H9 (cell line): ENCODE data around the gene NKX2-3. TPM values are rescaled to one million over a fixed set of nuclear protein-coding genes. Genes with fewer than 3 reads are reported as not detected.

Experiments used
- DNase-seq: peaks from one replicate; pipeline ENCODE4 v3.0.0-alpha.2; 2017
- H2AFZ ChIP-seq: one replicate; pipeline ENCODE4 v1.6.1; 2013; ENCODE audit warnings: mild to moderate bottlenecking, low read length, control low read depth, moderate library complexity
- H2AK5ac ChIP-seq: 2 replicates; pipeline ENCODE4 v1.6.1; 2013; ENCODE audit warnings: low read length, control low read depth, mixed read lengths; ENCODE audit not compliant: insufficient read length
- H2BK120ac ChIP-seq: one replicate; pipeline ENCODE4 v1.6.1; 2013; ENCODE audit warnings: low read depth, mild to moderate bottlenecking, low read length, control low read depth, inconsistent platforms; ENCODE audit not compliant: poor library complexity, severe bottlenecking
- H2BK12ac ChIP-seq: 2 replicates; pipeline ENCODE4 v1.6.1; 2013; ENCODE audit warnings: low read length, control low read depth, mixed read lengths, low read depth; ENCODE audit not compliant: insufficient read length
- H2BK15ac ChIP-seq: 2 replicates; pipeline ENCODE4 v1.6.1; 2013; ENCODE audit warnings: low read depth, low read length, control low read depth
- H2BK20ac ChIP-seq: one replicate; pipeline ENCODE4 v1.6.1; 2013; ENCODE audit warnings: low read depth, mild to moderate bottlenecking, low read length, control low read depth, inconsistent platforms; ENCODE audit not compliant: poor library complexity, severe bottlenecking
- H2BK5ac ChIP-seq: 2 replicates; pipeline ENCODE4 v1.6.1; 2013; ENCODE audit warnings: low read length, control low read depth, mixed read lengths; ENCODE audit not compliant: insufficient read length
- H3K14ac ChIP-seq: 2 replicates; pipeline ENCODE4 v1.6.1; 2013; ENCODE audit warnings: low read length, control low read depth; ENCODE audit not compliant: insufficient read depth
- H3K18ac ChIP-seq: 2 replicates; pipeline ENCODE4 v1.6.1; 2013; ENCODE audit warnings: low read depth, mild to moderate bottlenecking, mixed read lengths, low read length, control low read depth; ENCODE audit not compliant: insufficient read length
- H3K23ac ChIP-seq: 2 replicates; pipeline ENCODE4 v1.6.1; 2013; ENCODE audit warnings: low read length, control low read depth, mixed read lengths, low read depth; ENCODE audit not compliant: insufficient read length
- H3K23me2 ChIP-seq: 2 replicates; pipeline ENCODE4 v1.6.1; 2013; ENCODE audit warnings: low read depth, mild to moderate bottlenecking, mixed read lengths, low read length, control low read depth; ENCODE audit not compliant: insufficient read length, poor library complexity, severe bottlenecking
- H3K27ac ChIP-seq: 2 replicates; pipeline ENCODE4 v1.5.1; 2013; ENCODE audit warnings: low read length, control low read depth, mixed read lengths, low read depth; ENCODE audit not compliant: insufficient read length
- H3K27me3 ChIP-seq: 2 replicates; pipeline ENCODE4 v1.6.1; 2013; ENCODE audit warnings: low read length, control low read depth, inconsistent platforms; ENCODE audit not compliant: insufficient read depth
- H3K4ac ChIP-seq: 2 replicates; pipeline ENCODE4 v1.6.1; 2013; ENCODE audit warnings: low read depth, mild to moderate bottlenecking, control low read depth, inconsistent platforms, low read length, moderate library complexity
- H3K4me1 ChIP-seq: 2 replicates; pipeline ENCODE4 v1.6.1; 2013; ENCODE audit warnings: low read length, control low read depth, inconsistent platforms; ENCODE audit not compliant: insufficient read depth
- H3K4me2 ChIP-seq: 2 replicates; pipeline ENCODE4 v1.6.1; 2013; ENCODE audit warnings: low read length, control low read depth, mixed read lengths; ENCODE audit not compliant: insufficient read length, insufficient read depth
- H3K56ac ChIP-seq: 2 replicates; pipeline ENCODE4 v1.6.1; 2013; ENCODE audit warnings: low read depth, mild to moderate bottlenecking, mixed read lengths, low read length, control low read depth; ENCODE audit not compliant: insufficient read length
- H3K79me1 ChIP-seq: 2 replicates; pipeline ENCODE4 v1.6.1; 2013; ENCODE audit warnings: low read depth, mild to moderate bottlenecking, moderate library complexity, low read length, control low read depth, inconsistent platforms; ENCODE audit not compliant: insufficient read depth, poor library complexity, severe bottlenecking
- H3K79me2 ChIP-seq: 2 replicates; pipeline ENCODE4 v1.6.1; 2013; ENCODE audit warnings: low read length, control low read depth, inconsistent platforms; ENCODE audit not compliant: insufficient read depth
- H3K9ac ChIP-seq: 2 replicates; pipeline ENCODE4 v1.6.1; 2013; ENCODE audit warnings: low read length, control low read depth, mixed read lengths; ENCODE audit not compliant: insufficient read length; ENCODE audit errors: extremely low read depth
- H3K9me3 ChIP-seq: one replicate; pipeline ENCODE4 v1.6.1; 2013; ENCODE audit warnings: low read depth, low read length, inconsistent platforms; ENCODE audit not compliant: control insufficient read depth
- H3T11ph ChIP-seq: one replicate; pipeline ENCODE4 v1.6.1; 2013; ENCODE audit warnings: mild to moderate bottlenecking, low read length, control low read depth, inconsistent platforms
- H4K20me1 ChIP-seq: one replicate; pipeline ENCODE4 v1.6.1; 2013; ENCODE audit not compliant: control insufficient read depth, insufficient read length, insufficient read depth
- H4K5ac ChIP-seq: 2 replicates; pipeline ENCODE4 v1.6.1; 2013; ENCODE audit warnings: low read depth, mild to moderate bottlenecking, mixed read lengths, low read length, control low read depth; ENCODE audit not compliant: insufficient read length
- H4K8ac ChIP-seq: replicated peaks from 2 replicates; pipeline ENCODE4 v1.6.1; 2013; ENCODE audit warnings: low read length, control low read depth, mixed read lengths, low read depth; ENCODE audit not compliant: insufficient read length
- H4K91ac ChIP-seq: 2 replicates; pipeline ENCODE4 v1.6.1; 2013; ENCODE audit warnings: low read depth, mild to moderate bottlenecking, moderate library complexity, mixed read lengths, low read length, control low read depth; ENCODE audit not compliant: insufficient read length
- H3K27ac Mint-ChIP-seq, 3 experiments: 2 replicates in 2 of 3; 3 replicates in 1 of 3; pipeline ENCODE4 v1.8.0; 2020 to 2021; ENCODE audit warnings: mixed read lengths in 3 of 3, mild to moderate bottlenecking in 1 of 3, moderate library complexity in 1 of 3
- H3K27me3 Mint-ChIP-seq: 2 replicates; pipeline ENCODE4 v1.8.0; 2021; ENCODE audit warnings: low read depth, mild to moderate bottlenecking, moderate library complexity, mixed read lengths
- H3K36me3 Mint-ChIP-seq, 3 experiments: 2 replicates in 2 of 3; 3 replicates in 1 of 3; pipeline ENCODE4 v1.8.0; 2020 to 2021; ENCODE audit warnings: low read depth in 3 of 3, mixed read lengths in 3 of 3; ENCODE audit not compliant: insufficient read depth in 1 of 3
- H3K4me1 Mint-ChIP-seq, 2 experiments: 2 replicates each; pipeline ENCODE4 v1.8.0; 2020; ENCODE audit warnings: mixed read lengths in 2 of 2
- H3K4me3 Mint-ChIP-seq, 2 experiments: 2 replicates in 1 of 2; 3 replicates in 1 of 2; pipeline ENCODE4 v1.8.0; 2020 to 2021; ENCODE audit warnings: mild to moderate bottlenecking in 2 of 2, mixed read lengths in 2 of 2, moderate library complexity in 1 of 2
- H3K9me3 Mint-ChIP-seq, 2 experiments: 2 replicates in 1 of 2; 3 replicates in 1 of 2; pipeline ENCODE4 v1.8.0; 2020; ENCODE audit warnings: mild to moderate bottlenecking in 2 of 2, mixed read lengths in 2 of 2, moderate library complexity in 1 of 2
- WGBS: extraction: QIAGEN DNeasy Blood & Tissue Kit; methylation state at CpG from one replicate; pipeline ENCODE4 v1.1.7; 2013; ENCODE audit warnings: missing lambda C conversion rate, low lambda C conversion rate, mixed read lengths; ENCODE audit not compliant: insufficient read length; ENCODE audit errors: extremely low coverage; 5-methylcytosine and 5-hydroxymethylcytosine counted together
- total RNA-seq: library from RNA; stranded (reverse); gene quantifications from 2 replicates; pipeline ENCODE4 v1.2.1, GENCODE V29; 2021
- TF ChIP-seq, protein P1 (sequence below): fragments of 200-600 bp; sonication (generic); conservative IDR thresholded peaks from 3 replicates; pipeline ENCODE4 v1.8.0; 2021; ENCODE audit warnings: antibody characterized with exemption, mild to moderate bottlenecking

Gene NKX2-3
- total RNA-seq, 1 experiment from 2014 or later: not detected

DNA sequence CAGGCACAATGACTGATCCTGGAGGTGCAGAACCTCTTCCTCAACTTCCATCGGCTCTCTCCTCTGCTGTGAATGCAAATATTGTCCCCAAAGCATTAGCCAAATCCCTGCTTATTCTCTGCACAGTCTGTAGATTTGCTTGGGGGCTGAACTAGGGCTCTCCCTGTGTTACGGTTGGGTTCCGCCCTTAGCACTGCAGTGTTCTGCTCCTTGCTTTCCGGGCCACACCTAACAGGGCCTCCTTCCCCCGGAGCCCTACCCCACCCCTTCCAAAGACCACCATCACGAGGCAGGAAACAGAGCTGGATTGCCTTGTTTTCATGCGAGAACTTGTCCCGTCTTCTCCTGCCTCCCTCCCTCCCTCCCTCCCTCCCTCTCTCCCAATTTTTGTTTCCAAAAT, 50.9 kb downstream of the NKX2-3 start:
- H3K9me3 Mint-ChIP-seq: no peaks in the 10 kb centered on the region
- Histone ChIP-seq H3K27me3 (no peaks in the 10 kb centered on the region), H4K91ac (no peak overlapping the region), H3K4me2 (no peak overlapping the region), H3K79me1 (no peaks in the 10 kb centered on the region), H2AK5ac (no peak overlapping the region), H3K4ac (no peak overlapping the region), H2BK15ac (no peak overlapping the region), H2BK20ac (no peak overlapping the region), H3K56ac (no peak overlapping the region), H3K23ac (no peak overlapping the region), H3K9me3 (no peaks in the 10 kb centered on the region), H3K4me1 (no peaks in the 10 kb centered on the region), H3K27ac (no peak overlapping the region), H4K8ac (no peak overlapping the region), H3K79me2 (no peaks in the 10 kb centered on the region), H2BK120ac (no peak overlapping the region), H4K20me1 (no peaks in the 10 kb centered on the region), H3K14ac (0 out of 2 replicates have a peak overlapping the region, but pooled peaks have one; percentile 37), H2BK5ac (no peak overlapping the region), H3T11ph (no peak overlapping the region), H3K9ac (no peak overlapping the region), H3K23me2 (no peaks in the 10 kb centered on the region), H2AFZ (peak overlapping the region; percentile 10), H2BK12ac (no peak overlapping the region), H4K5ac (no peak overlapping the region), H3K18ac (peak overlapping the region; percentile 22)
- no peaks in the 10 kb centered on the region for H3K36me3 Mint-ChIP-seq
- no peak overlapping the region for H3K4me3 Mint-ChIP-seq
- peaks cover 11 to 12% of the 10 kb centered on the region in 2 experiments for H3K4me1 Mint-ChIP-seq
- no CpG with 5 or more reads among the region's 8 CpGs for WGBS
- TF ChIP-seq, protein P1, sequence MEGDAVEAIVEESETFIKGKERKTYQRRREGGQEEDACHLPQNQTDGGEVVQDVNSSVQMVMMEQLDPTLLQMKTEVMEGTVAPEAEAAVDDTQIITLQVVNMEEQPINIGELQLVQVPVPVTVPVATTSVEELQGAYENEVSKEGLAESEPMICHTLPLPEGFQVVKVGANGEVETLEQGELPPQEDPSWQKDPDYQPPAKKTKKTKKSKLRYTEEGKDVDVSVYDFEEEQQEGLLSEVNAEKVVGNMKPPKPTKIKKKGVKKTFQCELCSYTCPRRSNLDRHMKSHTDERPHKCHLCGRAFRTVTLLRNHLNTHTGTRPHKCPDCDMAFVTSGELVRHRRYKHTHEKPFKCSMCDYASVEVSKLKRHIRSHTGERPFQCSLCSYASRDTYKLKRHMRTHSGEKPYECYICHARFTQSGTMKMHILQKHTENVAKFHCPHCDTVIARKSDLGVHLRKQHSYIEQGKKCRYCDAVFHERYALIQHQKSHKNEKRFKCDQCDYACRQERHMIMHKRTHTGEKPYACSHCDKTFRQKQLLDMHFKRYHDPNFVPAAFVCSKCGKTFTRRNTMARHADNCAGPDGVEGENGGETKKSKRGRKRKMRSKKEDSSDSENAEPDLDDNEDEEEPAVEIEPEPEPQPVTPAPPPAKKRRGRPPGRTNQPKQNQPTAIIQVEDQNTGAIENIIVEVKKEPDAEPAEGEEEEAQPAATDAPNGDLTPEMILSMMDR: no peak
- no peak for DNase-seq
- peaks cover 8% of the 10 kb centered on the region; the same call in 1 of the 2 replicates for H3K27me3 Mint-ChIP-seq
- H3K27ac Mint-ChIP-seq: no peak overlapping the region

Other genes starting within 250 kb of the NKX2-3 start
- gene CNNM1, start 203.6 kb upstream of the NKX2-3 start, total RNA-seq: 0.33 and 0.35 TPM in 2 replicates
- gene GOT1, start 102.3 kb upstream of the NKX2-3 start, total RNA-seq: 43.3 and 47.4 TPM in 2 replicates
- 19.6 and 22.2 TPM in 2 replicates for gene SLC25A28, start 87.5 kb downstream of the NKX2-3 start, total RNA-seq
- gene ENTPD7, start 126.6 kb downstream of the NKX2-3 start, total RNA-seq: 14.4 and 14.5 TPM in 2 replicates
- gene COX15, start 199.2 kb downstream of the NKX2-3 start, total RNA-seq: 34.2 and 37.1 TPM in 2 replicates
- gene CUTC, start 199.3 kb downstream of the NKX2-3 start, total RNA-seq: 21.6 and 23.4 TPM in 2 replicates
- 0.46 and 0.68 TPM in 2 replicates for gene ABCC2, start 249.7 kb downstream of the NKX2-3 start, total RNA-seq